Inflammatory macrophage treated with lipopolysaccharide for 4 hours (primary cell): ENCODE data around the gene CHN2.
A peak's percentile ranks its signal among the peaks of the same experiment; 100 is the strongest.

Experiments used
- DNase-seq: peaks from one replicate; pipeline ENCODE4 v3.0.0-alpha.2; 2020

The CHN2 gene

DNA sequence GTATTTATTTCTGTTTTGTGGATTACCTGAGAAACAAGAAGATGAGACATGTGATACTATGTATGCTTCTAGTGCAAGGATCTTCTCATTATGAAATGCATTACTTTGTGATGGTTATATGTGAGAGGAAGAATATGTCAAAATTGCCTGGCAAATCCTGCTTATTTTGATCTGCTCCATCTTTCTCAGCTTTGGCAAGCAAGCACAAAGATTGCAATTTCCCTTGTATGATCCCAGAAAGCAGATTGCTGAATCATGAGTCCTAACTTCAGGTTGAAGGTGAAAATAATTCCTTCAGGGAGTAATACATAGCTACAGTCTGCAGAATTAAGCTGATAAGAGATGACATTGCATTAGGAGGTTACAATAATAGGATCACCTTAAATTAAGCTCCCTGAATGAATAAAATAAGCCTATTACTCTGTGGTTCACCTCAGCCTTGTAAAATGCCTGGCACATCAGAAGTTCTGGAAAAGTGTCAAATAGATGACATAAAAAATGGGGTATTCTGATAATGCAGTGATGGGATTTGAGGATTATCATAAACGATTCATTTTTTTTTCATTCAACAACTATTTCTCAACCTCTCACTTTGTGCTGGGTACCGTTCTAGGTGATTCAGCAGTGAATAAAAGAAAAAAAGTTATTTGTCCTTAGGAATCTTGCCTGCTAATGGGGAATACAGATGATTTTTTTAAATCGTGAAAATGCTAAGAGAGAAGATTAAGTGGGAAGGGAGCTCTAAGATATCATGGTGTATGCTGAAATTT is 120.7 kb downstream of the CHN2 start:
- DNase-seq = no peak

DNA sequence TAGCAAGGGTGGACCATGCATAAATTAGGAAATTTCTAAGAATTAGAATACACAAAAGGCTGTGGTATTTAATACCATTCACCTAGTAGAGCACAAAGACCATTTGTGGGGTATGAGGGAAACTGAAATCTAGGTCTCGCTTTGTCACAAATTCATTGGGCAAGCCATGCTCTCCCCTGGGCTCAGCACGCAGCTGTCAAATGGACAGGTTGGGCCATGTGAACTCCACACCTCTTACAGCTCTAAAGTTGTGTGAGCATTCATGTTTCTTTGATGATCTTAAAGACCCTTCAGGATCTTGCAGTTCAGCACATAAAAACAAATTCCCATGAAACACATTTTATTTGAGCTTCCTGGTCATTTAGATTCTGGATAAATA is 121.3 kb downstream of the CHN2 start:
- DNase-seq = no peak

DNA sequence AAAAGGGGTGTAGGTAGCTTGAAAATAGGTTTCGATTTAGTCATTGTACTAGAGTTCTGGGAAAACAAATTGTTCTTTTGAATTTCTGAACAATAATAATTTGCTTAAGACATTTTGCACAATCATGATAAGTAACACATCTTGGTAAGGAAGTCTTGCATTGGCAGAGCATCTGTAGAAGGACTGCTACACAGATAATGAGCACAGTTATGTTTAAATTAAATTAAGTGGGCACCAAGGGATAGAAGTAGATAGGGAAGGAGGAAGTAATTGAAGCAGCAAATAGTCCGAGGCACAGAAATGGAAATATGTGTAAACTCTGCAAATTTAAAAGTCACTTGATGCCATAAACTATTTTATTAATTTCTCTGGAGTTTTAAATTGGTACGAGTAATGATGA is 122.4 kb downstream of the CHN2 start:
- no peak for DNase-seq

DNA sequence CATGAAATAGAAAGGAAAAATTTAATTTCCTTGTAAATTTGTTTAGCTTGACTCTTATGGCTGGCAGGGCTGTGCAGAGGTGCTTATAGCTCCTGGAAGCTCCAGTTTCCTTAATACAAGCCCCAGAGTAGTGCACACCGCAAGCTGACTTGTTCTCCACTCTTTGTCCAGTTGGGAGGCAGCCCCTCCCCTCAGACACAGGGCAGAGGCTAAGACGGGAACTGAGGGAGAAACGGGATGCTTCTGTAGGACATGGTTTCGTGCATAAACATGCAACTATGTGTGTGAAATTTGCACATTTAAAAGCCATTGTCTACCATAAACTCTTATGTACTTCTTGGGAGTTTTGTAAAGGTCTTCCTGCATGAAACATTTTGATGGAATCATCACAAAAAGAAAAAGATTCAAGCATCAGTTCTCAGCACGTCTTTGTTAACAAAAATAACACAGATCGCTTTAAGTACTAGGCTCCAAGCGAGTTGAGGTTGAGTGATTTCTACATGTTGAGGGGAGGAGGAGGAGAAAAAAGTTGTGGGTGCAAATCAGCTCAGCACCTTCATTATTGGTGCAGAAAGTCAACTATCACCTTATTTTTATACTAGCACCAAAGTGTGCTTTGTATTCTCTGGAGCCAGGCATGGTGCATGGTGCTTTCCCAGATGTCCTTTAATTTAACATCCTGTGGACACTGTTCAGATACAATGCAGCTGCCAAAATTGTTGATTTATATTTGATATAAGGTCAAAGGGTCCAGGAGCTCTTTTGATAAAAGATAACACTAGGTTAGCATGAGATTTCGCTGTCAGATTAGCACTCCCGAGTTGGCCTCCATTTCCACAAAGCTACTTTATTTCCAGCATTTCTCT is 124.5 kb downstream of the CHN2 start:
- no peak for DNase-seq

DNA sequence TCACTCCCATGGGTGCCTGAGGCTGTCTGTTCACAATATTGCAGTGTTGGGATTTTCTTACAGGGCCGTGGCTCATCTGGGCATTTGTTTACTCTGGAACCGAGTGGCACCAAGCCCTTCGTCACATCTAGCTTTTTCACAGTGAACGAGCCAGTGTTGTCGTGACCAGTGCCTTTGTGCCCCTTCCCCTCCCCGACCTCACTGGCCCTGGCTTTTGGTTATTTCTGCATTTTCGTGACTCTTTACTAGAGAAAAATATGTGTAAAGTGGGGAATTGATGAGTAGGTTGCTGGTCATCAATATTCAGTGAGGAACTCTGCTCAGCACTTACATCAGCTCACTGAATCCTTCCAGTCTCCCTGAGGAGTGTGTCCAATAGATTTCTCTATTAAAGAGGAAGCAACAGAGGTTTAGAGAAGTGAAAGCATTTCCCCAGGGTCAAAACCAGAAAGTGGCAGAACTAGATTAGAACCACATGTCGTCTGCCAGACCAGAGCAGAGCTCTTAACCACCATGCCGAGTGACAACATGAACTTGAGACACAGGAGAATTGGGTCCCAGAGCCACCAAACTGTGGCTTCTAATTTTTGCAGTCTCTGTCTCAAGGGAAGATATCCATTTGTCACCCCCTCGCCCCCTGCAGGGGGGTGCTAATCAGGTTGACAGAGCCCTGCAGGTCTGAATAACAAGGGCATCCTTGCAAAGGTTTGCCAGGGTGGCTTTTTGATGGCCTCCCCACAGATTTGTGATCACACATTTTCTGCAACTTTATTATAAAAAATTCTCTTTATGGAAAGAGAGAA is 125.3 kb downstream of the CHN2 start:
- peak; percentile 94 for DNase-seq

DNA sequence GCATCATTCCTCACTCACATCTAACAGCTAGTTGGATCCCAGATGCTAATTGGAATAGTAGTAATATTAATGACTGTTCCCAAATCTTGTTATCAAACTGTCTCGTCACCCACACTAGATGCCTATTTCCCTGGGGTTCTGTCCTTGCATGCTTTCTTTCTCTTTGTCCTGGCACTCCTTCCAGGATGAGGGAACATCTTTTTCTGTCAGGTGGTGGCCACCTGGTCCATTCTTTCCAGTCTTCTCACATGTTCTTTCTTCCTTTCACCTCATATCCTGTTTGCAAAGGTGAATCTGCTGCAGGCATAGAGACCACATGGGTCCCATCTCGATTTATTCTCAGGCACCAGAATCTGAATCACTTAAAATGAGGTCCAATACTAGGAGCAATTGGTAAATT is 126.0 kb downstream of the CHN2 start:
- no peak for DNase-seq

DNA sequence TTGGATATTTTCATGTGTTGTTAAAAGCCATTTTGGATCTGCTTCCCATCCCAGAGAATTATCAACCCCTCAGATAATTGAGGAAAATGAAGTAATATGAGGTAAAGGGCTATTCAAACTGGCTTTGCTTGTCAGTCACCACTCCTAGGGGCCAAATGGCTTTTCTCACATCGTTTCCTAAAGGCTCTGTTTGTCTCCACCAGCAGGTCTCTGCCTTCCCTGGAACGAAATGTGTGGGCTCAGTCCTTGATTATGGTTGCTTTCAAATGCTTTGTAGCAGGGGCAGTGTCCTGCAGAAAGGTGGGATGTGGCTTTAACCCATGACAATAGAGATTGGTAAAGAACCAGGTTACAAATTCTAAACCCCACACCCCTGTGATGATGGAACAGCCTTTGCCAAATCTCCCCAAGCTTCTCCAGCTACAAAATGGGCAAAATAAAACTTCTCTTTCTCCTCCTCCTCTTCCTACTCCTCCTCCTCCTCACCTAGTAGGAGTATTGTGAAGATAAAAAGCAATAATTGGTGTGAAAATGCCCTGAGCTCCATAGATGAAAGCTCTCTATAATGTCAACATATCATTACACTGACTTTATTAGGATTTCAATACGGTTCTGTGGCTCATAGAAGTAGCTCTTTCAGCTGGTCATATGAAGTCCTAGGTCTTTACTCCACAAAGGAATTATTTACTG is 127.6 kb downstream of the CHN2 start:
- DNase-seq = no peak

DNA sequence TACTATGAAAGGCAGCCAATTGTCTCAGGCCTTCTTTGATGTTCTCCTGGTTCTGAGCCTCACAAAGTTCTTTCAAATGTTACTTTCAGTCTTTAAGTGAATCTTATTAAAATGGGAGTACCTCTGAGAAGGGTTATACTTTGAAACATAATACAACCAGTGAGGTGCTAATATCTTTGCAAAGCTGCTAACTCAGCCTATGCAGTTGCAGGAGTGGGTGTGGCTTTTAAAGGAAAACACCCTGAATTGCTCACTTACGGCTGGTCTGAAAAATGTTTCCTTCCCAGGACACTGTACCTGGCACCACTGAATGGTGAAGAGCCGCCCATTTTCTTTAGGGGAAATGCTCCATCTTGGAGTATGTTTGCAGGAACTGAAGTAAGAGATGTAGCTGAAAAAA is 130.9 kb downstream of the CHN2 start:
- no peak for DNase-seq

DNA sequence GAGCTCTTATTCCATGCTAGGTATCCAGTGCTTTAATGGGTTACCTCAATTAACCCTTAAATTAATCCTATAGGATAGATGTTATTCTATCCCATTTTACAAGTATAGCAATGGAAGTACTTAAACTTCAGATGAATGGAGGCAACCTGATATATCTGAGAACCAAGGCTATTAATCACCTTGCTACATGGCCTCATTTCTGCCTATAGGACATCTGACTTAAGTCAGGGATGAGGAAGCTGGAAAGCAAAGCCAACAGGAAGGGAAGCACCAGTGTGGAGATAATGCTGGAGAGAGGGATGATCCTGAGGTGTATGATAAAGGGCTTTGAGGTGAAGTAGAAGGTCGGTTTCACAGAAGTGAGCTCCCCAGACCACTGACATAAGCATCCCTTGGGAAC is 132.3 kb downstream of the CHN2 start:
- no peak for DNase-seq

DNA sequence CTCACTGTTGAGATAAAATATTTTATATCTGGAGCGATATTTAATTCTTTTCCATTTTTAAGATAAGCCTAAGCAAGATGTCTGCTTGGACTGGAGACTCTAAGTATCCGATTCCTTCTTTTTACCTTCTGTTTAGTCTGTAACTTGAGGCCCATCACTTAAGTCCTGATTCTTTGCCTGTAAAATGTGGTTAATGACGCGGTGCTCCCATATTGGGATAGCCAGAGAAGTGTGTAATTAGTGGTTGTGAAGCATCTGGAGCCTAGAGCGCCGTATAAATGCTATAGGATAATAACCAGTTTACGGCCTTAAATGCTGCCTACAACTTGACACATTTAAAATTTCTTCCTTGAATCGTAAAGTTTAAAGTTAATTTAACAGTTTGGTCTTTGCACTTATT is 132.9 kb downstream of the CHN2 start:
- no peak for DNase-seq

DNA sequence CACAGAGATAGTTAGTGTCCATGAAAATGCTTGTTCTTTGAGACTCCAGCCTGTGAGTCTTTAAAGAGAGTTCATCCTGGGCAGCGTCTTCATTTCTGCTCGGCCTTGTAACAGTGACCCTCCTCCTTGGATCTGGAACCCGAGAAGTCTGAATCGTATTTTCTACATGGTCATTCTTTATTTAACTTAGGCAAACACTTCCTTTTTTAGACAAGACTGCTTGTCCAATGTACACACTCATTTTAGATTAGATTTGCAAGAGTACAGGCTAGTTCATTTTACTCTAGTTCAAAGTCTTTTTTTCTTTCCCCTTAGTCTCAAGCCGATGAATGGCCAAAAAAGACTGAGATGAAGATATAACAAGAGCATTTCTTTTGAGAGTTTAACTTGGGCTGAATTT is 133.5 kb downstream of the CHN2 start:
- DNase-seq = peak; percentile 5

DNA sequence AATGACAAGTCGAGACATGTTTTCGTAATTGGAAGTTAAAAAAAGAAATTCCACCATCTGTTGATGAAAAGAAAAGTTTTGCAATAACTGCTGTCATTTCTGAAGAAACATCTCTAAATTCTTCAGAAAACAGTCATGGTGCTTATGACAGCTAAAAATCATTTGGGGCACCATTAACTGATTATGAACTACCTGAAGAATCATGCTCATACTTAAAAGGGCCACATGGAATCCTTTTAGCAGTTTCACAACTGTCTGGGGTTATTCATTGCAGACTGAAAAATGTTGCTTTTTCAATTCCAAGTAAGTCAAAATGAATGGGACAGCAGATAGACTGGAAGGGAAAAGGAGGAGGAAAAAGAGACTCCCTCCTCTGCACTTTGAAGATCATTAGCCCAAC is 134.2 kb downstream of the CHN2 start:
- peak; percentile 82 for DNase-seq

DNA sequence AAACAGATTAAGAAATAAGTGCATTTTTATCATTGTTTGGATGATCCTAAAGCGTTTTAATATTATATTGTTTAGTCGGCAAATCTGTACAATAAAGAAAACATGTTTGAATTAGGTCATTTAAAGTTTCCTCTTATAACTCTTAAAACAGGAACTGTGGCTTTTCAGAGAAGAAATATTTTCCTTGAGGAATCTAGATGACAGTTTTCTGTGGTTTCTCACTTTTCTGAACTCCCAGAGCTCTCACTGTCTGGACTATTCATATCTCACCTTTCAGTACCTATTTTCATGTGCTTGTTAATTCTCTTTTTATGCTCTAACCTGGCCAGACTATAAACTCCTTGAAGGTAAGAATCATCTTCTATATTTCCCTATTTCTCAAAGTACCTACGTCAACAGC is 135.1 kb downstream of the CHN2 start:
- peak; percentile 50 for DNase-seq

DNA sequence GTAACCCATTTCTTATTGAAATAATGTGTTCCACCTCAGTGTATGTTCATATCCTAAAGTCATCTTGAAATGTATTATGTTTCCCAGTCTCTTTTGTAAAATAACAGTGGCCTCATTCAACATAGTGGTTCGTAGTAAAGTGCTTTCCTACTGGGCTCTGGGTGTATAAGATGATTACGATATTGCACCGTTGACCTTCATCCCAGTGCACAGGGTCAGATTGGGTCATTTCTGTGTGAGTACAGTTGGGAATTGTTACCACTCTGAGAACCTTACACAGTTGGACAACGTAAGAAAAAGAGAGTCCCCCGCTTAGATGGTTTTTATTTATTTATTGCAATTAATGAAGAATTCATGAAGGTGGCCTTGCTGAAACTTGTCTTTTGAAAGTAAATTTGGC is 135.6 kb downstream of the CHN2 start:
- no peak for DNase-seq

DNA sequence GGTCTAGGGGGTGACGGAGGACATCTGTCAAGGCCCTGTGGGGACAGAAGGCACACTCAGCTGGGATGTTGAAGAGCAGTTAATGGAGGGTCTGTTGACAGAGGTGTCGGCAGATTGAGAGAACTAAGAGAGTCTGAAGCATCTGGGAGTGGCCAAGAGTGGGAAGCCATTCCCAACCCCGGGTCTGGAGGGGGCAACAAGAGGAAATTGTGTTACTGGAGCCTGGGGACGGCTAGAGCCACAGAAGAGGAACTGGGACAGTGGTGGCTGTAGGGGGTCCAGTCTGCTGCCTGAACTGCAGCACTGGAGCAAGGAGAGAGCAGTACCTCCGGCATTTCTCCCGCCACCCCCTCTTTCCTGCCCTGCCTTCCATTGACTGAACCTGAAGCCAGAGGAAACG is 136.6 kb downstream of the CHN2 start:
- no peak for DNase-seq

DNA sequence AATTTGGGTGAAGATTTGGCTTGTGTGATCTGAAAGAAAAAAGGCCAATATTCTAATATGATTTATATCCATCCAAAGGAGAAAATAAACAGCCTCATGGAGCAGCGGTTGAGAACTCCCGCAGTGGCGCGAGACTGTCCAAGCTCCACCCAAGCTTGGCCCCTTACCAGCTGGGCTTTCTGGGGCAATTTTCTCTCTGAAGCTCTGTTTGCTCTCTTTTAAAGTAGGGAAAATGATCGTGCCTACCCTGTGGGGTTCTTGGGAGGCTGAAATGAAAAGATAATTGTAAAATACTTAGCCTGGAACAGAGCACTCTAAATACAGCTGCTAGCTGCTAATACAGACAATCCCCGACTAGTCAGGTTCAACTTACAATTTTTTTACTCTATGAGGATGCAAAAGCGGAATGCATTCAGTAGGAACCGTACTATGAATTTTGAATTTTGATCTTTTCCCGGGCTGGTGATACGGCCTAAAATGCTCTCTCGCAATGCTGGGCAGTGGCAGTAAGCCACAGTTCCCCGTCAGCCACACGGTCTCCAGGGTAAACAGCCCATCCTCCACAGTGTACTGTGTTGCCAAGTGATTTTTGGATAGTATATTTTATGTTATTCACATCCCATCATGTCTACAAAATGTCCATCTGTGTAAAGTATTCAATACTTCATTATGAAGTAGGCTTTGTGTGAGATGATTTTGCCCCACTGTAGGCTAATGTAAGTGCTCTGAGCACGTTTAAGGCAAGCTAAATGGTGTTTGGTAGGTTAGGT is 137.7 kb downstream of the CHN2 start:
- no peak for DNase-seq

DNA sequence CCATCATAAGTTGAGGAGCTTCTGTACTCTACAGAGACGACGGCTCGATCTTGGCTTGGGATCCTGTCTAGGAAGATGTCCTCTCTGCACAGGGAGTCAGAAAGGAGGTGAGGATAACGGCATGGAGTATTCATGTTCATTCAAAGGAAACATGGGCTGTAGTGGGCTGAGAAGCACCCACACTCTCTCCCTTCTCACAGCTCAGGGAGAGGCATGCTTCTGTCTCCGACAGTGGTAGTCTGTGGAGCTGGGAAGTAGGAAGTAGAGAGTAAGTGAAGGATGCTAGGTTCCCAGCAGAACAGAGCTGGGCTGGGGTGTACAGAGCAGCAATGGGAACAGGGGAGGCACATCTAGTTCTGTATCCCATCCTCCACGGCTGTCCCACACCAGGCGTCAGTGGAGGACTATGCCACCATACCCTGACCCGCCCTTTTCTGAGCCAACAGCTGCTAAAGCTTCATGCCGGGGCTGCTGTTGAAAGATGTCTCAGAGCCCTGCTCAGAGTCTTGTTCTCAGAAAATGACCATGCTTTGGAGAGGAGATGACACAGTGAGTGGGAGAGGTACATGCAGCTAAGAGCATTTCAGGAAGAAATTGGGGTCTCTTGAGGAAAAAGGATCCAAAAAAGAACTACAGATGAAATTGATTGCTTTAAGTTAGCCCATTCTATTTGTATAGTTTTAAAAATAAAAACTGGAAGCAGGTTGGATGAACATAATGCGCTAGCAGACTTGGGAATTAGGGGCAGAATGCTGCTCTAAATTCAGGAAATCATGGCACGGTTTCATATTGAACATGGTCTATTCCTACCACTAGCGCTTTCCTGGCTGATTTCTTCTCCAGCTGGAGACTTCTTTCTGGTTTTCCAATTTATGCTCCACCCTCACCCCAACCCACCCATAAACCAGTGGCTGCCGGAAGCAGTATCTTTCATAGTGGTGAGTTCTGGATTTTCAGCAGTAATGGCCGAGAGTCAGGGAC is 138.6 kb downstream of the CHN2 start:
- DNase-seq = no peak

DNA sequence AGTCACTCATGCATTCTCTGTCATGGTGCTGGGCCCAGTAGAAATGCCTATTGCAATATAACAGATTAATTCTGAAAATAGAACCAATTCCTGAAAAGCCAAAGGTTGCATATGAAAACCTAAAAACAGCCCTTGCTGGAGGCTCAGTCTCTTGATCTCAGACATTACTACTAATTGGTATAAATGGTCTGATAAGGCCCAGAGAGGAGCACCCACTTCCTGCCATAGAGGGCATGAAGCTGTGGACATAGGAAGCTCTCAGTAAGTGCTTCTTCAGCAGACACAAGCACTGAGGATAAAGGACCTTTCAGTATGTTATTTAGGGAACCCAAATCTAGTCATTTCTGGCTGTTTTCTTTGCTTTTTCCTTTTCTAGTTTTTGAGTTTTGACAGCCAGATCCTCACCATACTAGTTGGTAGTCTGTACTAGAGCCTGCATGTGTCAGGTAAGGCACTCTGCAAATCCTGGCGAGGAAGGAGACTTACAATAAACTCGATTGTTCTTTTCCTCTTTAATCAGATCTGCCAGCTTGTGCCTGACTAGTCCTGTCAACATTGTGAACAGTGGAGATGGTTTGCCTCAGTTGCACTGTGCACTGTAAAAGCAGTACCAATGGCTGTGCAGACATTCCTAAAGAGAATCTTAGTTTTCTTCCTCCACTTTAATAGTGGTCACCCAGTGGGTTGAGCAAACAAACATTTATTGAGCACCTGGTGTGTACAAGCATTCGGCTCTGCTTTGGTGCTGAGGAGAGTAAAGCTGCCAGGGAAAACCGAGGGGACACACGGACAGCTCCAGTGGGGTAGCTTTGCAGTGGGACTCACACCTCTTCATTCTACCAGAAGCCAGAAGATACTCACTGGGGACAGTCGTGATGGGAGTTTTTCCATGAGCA is 140.9 kb downstream of the CHN2 start:
- DNase-seq = no peak

DNA sequence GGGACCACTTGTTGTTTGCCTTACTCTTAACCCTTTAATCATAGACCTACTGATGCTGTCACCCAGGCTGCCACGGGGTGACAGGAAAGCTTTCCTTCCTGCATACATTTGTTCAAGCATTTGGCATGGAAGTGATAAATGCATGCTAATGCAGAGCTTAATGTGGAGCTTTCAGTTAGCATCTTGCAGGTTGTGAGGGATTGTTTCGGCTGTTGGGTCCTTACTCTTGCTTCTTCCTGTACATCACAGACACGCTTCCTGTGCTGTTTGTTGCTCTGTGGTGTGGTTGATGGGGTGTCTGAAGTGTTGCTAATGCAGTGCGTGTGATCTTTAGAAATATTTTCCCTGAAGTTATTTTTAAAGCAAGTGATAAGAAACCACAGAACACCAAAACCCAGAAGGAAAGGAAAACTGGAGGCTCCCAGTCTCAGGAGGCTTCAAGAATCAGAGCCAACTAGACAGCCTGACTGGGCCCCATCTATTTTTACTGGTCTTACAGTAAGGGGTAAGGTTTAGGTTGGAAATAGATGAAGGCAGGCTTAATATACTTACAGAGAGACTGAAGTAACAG is 143.1 kb downstream of the CHN2 start:
- DNase-seq = no peak
